Ishikawa (cell line): ENCODE data around the gene DNAH9.

Experiments
- CEBPB ChIP-seq: IDR thresholded peaks from 2 replicates; pipeline ENCODE4 v1.6.1; 2012
- CREB1 ChIP-seq: IDR thresholded peaks from 2 replicates; pipeline ENCODE4 v1.6.1; 2012; ENCODE audit warnings: low read depth
- EGR1 ChIP-seq: IDR thresholded peaks from 2 replicates; pipeline ENCODE4 v1.6.1; 2012
- EP300 ChIP-seq: IDR thresholded peaks from 2 replicates; pipeline ENCODE4 v1.6.1; 2012; ENCODE audit warnings: borderline replicate concordance
- FOXM1 ChIP-seq: IDR thresholded peaks from 2 replicates; pipeline ENCODE4 v1.6.1; 2012; ENCODE audit warnings: low read depth, borderline replicate concordance
- MAX ChIP-seq: IDR thresholded peaks from 2 replicates; pipeline ENCODE4 v1.6.1; 2012
- NFIC ChIP-seq: IDR thresholded peaks from 2 replicates; pipeline ENCODE4 v1.6.1; 2012
- RAD21 ChIP-seq: IDR thresholded peaks from 2 replicates; pipeline ENCODE4 v1.6.1; 2012; ENCODE audit warnings: low read depth
- TAF1 ChIP-seq: IDR thresholded peaks from 2 replicates; pipeline ENCODE4 v1.6.1; 2012; ENCODE audit warnings: low read depth, mild to moderate bottlenecking
- TCF12 ChIP-seq: IDR thresholded peaks from 2 replicates; pipeline ENCODE4 v1.6.1; 2012; ENCODE audit warnings: low read depth
- TEAD4 ChIP-seq: IDR thresholded peaks from 2 replicates; pipeline ENCODE4 v1.6.1; 2012
- USF1 ChIP-seq: IDR thresholded peaks from 2 replicates; pipeline ENCODE4 v1.6.1; 2012
- YY1 ChIP-seq: IDR thresholded peaks from 2 replicates; pipeline ENCODE4 v1.6.1; 2012; ENCODE audit warnings: low read depth
- ZBTB7A ChIP-seq: IDR thresholded peaks from 2 replicates; pipeline ENCODE4 v1.6.1; 2012; ENCODE audit warnings: low read depth
- TF ChIP-seq, protein P1 (sequence below): IDR thresholded peaks from 2 replicates; pipeline ENCODE4 v1.6.1; 2012; ENCODE audit warnings: low read depth, mild to moderate bottlenecking

The DNAH9 gene

DNA sequence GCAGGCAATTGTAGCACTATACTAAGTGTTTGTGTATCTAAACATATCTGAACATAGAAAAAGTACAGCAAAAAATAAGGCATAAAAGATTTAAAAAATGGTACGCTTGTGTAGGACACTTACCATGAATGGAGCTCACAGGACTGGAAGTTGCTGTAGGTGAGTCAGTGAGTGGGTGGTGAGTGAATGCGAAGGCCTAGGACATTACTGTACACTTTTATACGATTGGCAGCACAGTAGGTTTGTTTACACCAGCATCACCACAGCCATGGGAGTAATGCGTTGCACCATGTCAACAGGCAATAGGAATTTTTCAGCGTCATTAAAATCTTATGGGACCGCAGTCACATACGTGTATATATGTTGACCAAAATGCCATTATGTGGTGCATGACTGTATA is 45.6 kb downstream of the DNAH9 start:
- TF ChIP-seq CEBPB (no peak), EGR1 (no peak)

DNA sequence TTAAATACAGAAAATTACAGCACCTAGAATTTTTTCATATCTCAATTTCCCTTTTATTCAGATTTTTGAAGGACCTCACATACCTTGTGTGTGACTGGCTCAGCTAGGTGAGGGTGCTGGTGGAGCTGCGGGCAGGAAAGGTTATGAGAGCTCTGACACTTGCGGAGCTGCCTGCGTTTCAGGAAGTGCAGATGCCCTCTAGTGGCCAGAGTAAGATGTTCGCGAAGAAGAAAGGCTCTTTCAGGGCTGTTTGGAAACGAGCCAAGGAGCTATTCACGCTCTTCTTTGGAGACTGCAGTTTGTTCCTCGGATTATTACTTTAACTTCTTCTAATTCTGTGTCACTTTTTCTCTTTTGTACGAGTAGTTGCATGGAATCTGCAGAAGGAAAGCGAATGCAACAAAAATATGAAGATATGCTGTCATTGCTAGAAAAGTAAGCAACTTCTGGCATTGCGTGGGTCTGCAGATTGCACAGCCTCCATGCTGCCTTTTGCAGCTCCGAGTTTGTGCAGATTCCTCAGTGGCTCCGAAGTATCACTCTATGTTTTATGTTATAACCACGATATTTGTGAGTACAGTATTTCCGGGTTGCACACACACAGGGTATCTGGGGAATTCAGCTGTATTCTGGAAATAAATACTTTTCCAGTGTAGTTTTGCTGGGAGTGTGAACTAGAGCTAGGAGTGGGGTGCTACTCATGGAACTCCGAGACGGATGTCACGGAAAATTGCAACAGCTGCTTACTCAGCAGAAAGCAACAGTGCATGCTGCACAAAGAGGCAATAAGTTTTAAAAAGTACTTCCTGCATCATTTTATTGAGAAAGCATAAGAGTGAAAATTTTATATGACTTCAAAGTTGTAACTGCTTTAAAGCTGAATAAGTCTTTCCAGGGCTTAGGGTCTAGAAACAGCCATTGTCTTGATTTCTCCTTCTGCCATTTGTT is 46.3 kb downstream of the DNAH9 start:
- TF ChIP-seq NFIC: peak; percentile 75
- TF ChIP-seq RAD21: peak; percentile 45
- no peak for TF ChIP-seq USF1
- TF ChIP-seq FOXM1: no peak

DNA sequence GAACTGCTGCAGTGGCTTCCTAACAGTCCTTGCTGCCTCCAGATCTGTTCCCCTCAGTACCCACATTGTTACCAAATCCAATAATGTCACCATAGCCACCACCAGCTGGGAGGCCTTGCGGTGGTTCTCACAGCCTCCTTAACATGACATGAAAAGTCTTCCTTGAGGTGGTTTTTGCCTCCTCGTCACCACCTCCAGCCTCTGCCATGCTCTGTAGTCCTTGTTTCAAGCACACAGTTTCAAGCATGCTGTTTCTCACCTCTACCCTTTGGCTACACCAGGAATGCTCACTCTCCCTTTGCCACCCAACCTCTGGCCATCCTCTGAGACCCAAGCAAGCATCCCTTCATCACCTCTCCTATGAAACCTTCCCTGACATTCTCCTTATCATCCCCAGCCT is 47.2 kb downstream of the DNAH9 start:
- TF ChIP-seq ZBTB7A: no peak
- no peak for TF ChIP-seq CEBPB
- TF ChIP-seq, protein P1, sequence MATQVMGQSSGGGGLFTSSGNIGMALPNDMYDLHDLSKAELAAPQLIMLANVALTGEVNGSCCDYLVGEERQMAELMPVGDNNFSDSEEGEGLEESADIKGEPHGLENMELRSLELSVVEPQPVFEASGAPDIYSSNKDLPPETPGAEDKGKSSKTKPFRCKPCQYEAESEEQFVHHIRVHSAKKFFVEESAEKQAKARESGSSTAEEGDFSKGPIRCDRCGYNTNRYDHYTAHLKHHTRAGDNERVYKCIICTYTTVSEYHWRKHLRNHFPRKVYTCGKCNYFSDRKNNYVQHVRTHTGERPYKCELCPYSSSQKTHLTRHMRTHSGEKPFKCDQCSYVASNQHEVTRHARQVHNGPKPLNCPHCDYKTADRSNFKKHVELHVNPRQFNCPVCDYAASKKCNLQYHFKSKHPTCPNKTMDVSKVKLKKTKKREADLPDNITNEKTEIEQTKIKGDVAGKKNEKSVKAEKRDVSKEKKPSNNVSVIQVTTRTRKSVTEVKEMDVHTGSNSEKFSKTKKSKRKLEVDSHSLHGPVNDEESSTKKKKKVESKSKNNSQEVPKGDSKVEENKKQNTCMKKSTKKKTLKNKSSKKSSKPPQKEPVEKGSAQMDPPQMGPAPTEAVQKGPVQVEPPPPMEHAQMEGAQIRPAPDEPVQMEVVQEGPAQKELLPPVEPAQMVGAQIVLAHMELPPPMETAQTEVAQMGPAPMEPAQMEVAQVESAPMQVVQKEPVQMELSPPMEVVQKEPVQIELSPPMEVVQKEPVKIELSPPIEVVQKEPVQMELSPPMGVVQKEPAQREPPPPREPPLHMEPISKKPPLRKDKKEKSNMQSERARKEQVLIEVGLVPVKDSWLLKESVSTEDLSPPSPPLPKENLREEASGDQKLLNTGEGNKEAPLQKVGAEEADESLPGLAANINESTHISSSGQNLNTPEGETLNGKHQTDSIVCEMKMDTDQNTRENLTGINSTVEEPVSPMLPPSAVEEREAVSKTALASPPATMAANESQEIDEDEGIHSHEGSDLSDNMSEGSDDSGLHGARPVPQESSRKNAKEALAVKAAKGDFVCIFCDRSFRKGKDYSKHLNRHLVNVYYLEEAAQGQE: no peak
- TF ChIP-seq MAX: no peak
- TF ChIP-seq TCF12: no peak
- no peak for TF ChIP-seq USF1
- no peak for TF ChIP-seq FOXM1
- no peak for TF ChIP-seq NFIC
- no peak for TF ChIP-seq EP300
- TF ChIP-seq CREB1: no peak
- TF ChIP-seq EGR1: no peak
- no peak for TF ChIP-seq YY1

- TF ChIP-seq TEAD4 (no peak), TCF12 (no peak), ZBTB7A (no peak), TAF1 (no peak), CREB1 (no peak), USF1 (no peak), NFIC (no peak), FOXM1 (no peak), CEBPB (no peak), MAX (no peak), EP300 (no peak), EGR1 (no peak), RAD21 (no peak), YY1 (no peak)
- TF ChIP-seq, protein P1: no peak
Observed at GRCh38 chr17:11651089-11651488, 52.8 kb downstream of the DNAH9 start.

DNA sequence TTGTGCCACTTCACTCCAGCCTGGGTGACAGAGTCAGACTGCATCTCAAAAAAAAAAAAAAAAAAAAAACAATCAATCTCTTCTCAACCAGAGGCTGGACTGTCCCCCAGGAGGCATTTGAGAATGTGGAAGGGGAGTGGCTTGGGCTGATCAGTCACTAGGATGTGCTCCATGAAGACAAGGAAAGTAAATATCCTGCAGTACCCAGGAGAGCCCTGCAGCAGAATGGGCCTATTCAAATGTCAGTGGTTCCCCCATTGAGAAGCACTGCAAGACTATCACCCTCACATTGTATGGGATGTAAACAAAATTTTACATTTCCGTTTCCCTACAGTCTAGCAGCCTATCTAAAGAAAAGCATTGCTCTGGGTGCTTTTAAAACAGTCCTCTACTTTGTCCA is 70.3 kb downstream of the DNAH9 start:
- TF ChIP-seq NFIC (no peak), TEAD4 (no peak), EP300 (no peak), EGR1 (no peak), TCF12 (no peak), CREB1 (no peak), USF1 (no peak), YY1 (no peak), MAX (no peak), RAD21 (no peak), CEBPB (no peak), TAF1 (no peak), FOXM1 (no peak), ZBTB7A (no peak)
- TF ChIP-seq, protein P1: no peak
